Globus pallidus (tissue), 1 donor: Measurements from ENCODE around the gene EHBP1L1.

Experiments used
- DNase-seq: peaks from one replicate; pipeline ENCODE4 v3.0.0-alpha.2; 2015; ENCODE audit warnings: low spot score

The EHBP1L1 gene

DNA sequence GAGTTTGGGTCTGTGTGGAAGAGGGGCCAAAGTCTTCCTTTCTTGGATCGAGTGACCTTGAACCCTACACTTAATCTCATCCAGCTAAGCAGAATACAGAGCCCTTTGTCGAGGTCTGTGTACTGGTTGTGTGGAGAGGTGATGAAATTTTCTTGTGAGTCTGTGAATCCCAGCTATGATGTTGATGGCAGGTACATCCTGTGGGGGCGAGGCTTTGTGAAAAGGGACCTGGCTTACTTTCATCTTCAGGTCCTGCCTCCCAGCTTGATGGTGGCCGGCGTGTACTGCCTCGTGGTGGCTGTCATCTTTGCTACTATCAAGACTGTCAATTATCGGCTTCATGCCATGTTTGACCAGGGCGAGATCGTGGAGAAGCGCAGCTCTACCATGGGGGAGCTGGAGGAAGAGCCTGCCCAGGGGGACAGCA lies 40.7 kb downstream of the EHBP1L1 start:
- DNase-seq: no peak

DNA sequence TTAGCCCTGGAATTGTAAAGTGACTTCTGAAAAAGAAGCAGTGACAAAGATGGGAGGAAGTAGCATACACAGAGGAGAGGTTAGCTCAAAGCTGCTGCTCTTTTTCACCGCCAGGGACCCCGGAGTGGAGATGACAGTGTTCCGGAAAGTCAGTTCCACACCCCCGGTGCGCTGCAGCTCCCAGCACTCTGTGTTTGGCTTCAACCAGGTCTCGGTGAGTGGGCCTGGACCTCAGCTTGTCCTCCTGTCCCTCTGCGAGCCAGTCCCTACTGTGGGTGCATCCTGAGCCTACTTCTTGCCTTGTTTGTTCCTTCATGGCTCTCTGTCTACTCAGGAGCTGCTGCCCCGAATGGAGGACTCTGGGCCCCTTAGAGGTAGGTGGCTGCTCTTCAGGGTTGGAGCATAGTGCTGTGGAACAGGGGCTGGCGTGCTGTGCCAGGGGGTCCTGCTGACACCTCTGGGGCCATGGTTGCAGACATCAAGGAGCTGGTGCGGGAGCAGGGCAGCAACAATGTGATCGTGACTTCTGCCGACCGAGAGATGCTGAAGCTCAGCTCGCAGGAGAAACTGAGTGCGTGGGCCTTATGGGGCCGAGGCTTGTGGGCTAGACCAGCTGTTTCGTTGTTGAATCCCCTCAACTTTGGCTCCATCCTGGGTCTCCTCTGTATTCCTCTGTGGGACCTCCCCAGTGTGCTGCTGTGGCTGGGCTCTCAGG lies 41.4 kb downstream of the EHBP1L1 start:
- no peak for DNase-seq

DNA sequence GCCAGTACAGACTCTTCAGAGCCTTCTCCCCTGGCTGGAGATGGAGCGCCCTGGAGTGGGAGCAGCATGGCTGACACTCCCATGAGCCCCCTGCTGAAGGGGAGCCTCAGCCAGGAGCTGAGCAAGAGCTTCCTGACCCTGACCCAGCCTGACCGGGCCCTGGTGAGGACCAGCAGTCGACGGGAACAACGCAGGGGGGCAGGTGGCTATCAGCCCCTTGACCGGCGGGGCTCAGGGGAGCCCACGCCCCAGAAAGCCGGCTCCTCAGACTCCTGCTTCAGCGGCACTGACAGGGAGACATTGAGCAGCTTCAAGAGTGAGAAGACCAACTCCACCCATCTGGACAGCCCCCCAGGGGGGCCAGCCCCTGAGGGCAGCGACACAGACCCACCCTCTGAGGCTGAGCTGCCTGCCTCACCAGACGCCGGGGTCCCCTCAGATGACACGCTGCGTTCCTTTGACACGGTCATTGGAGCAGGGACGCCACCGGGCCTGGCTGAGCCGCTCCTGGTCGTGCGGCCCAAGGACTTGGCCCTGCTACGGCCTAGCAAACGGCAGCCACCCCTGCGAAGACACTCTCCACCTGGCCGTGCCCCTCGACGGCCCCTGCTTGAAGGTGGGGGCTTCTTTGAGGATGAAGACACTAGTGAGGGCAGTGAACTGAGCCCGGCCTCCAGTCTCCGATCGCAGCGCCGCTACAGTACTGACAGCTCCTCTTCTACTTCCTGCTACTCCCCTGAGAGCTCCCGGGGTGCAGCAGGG lies 42.3 kb downstream of the EHBP1L1 start:
- DNase-seq: no peak

DNA sequence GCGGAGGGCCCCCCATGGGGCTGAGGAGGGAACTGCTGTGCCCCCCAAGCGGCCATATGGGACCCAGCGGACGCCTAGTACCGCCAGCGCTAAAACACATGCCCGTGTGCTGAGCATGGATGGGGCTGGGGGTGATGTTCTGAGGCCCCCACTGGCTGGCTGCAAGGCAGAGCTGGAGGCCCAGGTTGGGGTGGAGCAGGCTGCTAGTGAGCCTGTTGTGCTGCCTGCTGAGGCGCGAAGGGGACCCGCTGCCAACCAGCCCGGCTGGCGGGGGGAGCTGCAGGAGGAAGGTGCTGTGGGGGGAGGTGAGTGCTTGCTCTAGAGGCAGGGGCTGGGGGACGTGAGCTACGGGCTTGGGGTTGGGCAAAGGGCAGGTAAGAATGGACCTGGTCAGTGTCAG lies 42.9 kb downstream of the EHBP1L1 start:
- DNase-seq: no peak

DNA sequence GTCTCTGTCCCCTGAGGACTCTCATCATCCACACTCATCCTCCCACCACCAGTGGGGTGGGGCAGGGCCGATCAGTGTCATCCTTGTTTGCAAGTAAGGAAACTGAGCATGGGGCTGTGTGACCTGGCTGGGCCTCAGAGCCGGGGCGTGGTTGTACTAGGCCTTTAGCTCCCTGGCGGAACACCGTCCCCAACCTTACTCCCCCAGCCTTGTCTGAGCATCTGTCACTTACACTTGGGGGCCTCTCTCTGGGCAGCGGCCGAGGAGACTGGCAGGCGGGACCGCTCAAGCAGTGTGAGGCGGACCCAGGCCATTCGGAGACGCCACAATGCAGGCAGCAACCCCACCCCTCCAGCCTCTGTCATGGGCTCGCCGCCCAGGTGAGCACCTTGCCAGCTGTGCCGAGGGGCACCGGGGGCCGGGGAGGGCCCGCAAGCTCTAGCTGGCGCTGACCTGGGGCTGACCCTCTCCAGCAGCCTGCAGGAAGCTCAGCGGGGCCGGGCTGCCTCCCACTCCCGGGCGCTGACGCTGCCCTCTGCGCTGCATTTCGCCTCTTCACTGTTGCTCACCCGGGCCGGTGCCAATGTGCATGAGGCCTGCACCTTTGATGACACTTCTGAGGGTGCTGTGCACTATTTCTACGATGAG lies 43.6 kb downstream of the EHBP1L1 start:
- no peak for DNase-seq

DNA sequence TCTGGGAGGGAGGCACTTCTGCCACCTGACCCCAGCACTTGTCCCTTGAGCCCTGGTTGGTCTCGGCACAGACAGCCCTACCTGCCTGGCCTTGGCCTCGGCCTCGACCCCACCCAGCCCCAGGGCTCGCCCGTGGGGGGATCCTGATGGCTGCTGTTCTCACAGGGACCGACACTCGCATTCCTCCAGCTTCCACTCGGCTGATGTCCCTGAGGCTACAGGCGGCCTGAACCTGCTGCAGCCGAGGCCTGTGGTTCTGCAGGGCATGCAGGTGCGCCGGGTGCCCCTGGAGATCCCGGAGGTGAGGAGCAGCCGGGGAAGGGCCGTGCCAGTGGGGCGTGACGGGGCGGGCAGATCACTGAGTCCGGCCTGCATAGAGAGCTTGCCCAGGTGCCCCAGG lies 44.8 kb downstream of the EHBP1L1 start:
- no peak for DNase-seq

DNA sequence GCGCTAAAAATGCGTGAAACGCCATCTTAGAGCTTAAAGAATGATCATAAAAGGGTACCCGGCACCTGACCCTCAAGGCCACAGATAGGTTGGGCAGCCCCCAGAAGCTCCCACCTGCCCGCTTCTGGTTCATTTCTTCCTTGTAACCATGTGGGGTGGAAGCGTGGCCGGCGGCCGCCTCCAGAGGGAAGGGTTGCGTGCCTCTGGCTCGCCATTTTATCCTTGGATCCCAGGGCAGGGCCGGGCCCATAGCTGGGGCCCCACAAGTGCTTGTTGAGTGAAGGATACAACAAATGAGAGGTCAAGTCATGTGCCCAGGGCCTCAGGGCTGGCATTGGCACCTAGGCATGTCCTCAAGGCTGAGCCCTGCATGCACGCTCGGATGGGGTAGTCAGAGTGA lies 45.6 kb downstream of the EHBP1L1 start:
- DNase-seq: no peak

DNA sequence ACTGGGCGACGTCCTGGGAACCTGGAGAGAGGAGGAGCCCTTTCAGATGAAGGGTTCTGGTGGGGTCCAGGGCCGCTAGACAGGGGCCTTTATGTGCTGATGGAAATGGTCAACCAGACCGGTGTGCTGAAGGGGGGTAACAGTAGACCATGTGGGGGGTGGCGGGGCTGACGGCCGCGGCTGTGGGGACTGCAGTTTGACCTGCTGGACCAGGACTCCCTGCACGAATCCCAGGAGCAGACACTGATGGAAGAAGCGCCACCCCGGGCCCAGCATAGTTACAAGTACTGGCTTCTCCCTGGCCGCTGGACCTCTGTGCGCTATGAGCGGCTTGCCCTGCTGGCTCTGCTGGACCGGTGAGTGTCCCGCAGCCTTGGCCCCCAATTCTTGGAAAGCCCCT lies 46.2 kb downstream of the EHBP1L1 start:
- no peak for DNase-seq

DNA sequence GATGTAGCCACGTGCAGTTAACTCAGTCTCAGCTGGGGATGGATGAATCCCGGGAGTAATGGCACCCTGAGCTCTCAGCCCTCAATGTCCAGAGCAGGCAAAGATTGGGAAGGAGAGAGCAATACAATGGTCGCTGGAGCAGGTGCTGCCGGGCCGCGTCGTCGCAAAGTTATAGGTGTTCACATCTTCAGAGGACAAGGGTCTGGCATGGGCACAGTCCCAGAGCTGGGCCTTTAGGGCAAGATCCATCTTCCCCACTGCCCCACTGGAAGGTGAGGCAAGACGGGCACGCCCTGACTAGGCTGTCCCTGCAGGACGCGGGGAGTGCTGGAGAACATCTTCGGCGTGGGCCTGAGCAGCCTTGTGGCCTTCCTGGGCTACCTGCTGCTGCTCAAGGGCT lies 47.3 kb downstream of the EHBP1L1 start:
- no peak for DNase-seq

DNA sequence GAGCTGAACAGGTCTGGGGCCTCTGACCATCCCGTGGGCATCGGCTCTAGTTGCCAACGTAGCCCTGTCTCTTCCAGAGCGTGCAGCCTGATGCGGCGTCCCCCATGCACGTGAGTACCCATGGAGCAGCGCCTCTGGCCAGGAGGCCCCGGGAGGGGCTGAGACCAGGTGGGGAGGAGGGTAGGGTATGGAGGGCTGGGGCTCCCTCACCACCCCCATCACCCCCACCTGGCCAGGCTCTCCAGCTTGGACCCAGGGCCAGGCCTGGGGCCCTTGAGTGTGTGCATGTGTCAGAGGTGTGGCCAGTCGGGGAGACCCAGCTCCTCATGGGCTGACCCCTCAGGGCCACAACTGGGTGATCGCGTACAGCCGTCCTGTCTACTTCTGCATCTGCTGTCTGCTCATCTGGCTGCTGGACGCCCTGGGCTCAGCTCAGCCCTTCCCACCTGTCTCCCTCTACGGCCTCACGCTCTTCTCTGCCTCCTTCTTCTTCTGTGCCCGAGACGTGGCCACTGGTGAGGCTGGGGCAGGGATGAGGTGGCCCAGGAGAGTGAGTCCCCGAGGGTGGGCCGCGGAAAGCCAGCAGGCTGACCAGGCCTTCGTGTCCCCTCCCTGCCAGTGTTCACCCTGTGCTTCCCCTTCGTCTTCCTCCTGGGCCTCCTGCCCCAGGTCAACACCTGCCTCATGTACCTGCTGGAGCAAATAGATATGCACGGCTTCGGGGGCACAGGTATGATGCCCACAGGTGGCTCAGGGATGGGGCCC lies 48.2 kb downstream of the EHBP1L1 start:
- no peak for DNase-seq

DNA sequence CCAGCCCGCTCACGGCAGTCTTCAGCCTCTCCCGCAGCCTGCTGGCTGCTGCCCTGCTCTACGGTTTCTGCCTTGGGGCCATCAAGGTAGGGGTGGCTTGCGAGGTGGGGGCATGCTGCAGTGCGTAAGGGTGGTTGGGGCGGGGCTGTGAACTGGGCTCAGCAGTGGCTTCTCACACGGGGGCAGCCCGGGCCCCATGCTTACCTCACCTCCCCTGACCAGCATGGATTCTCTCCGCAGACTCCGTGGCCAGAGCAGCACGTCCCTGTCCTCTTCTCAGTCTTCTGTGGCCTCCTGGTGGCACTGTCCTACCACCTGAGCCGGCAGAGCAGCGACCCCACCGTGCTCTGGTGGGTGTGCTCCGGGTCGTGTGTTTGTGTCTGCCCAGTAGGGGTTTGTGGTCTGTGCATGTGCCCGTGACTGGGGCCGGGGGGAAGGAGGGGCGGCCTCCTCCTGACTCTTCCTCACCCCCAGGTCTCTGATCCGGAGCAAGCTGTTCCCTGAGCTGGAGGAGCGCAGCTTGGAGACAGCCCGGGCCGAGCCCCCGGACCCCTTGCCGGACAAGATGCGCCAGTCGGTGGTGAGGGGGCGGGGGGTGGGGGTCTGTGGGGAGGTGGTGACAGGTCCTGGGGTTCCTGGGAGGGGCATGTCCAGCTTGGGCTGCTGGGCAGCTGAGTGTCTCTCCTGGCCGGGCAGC lies 49.2 kb downstream of the EHBP1L1 start:
- no peak for DNase-seq

DNA sequence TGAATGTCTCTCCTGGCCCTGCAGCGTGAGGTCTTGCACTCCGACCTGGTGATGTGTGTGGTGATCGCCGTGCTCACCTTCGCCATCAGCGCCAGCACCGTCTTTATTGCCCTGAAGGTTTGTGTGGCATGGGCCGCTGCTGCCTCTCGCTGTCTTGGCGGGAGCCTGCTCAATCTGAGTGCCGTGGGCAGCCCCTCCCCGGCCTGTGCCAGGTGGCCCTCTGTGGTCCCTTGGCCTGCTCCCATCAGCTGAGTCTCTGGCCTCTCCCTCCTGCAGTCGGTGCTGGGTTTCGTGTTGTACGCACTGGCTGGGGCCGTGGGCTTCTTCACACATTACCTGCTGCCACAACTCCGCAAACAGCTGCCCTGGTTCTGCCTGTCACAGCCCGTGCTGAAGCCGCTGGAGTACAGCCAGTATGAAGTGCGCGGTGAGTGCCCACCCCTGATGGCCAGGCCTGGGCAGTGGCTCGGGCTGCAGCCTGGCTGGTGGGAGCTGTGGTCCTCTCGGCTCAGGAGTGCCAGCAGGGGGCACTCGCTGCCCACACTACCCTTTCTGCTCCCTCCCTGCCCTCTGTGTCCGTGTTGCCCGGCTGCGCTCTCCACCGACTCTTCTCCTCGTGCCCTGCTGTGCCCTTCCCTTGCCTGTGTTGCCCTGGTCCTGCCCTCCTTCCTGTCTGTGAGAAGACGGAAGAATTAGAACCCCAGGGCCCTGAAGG lies 49.9 kb downstream of the EHBP1L1 start:
- DNase-seq: peak; percentile 80

DNA sequence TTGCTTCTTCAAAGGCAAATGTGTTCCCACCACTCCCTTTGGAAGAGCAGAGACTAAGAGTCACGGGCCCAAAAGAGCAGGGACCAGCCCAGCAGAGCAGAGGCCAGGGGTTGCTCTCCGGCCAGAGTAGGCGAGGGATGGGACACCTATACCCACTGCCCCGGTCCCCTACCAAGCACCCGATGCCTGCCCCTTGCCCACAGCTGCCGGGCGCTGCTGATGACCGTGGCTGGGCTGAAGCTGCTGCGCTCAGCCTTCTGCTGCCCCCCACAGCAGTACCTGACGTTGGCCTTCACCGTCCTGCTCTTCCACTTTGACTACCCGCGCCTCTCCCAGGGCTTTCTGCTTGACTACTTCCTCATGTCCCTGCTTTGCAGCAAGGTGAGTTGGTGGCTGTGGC lies 51.3 kb downstream of the EHBP1L1 start:
- no peak for DNase-seq

DNA sequence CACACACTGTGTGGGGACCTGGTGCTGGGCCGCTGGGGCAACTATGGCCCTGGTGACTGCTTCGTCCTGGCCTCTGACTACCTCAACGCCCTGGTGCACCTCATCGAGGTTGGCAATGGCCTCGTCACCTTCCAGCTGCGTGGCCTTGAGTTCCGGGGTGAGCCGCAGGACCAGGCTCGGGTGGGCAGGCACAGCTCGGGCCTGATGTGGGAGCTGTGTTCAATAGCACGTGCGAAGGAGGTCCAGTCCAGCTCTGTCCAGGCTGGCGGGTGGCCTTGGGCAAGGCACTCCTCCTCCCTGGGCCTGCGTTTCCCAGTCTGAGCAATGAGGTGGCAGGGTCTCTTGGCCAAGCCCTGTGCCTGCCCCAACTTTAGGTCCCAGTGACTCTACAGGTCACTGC lies 53.7 kb downstream of the EHBP1L1 start:
- DNase-seq: no peak

DNA sequence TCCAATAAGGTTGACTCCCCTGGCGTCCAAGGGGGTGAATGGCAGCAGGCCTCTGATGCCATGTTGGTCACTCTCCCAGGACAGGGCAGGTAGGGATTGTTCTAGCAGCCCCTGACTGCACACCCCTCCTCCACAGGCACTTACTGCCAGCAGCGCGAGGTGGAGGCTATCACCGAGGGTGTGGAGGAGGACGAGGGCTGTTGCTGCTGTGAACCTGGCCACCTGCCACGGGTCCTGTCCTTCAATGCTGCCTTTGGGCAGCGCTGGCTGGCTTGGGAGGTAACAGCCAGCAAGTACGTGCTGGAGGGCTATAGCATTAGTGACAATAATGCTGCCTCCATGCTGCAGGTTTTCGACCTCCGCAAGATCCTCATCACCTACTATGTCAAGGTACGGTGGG lies 54.4 kb downstream of the EHBP1L1 start:
- DNase-seq: no peak

DNA sequence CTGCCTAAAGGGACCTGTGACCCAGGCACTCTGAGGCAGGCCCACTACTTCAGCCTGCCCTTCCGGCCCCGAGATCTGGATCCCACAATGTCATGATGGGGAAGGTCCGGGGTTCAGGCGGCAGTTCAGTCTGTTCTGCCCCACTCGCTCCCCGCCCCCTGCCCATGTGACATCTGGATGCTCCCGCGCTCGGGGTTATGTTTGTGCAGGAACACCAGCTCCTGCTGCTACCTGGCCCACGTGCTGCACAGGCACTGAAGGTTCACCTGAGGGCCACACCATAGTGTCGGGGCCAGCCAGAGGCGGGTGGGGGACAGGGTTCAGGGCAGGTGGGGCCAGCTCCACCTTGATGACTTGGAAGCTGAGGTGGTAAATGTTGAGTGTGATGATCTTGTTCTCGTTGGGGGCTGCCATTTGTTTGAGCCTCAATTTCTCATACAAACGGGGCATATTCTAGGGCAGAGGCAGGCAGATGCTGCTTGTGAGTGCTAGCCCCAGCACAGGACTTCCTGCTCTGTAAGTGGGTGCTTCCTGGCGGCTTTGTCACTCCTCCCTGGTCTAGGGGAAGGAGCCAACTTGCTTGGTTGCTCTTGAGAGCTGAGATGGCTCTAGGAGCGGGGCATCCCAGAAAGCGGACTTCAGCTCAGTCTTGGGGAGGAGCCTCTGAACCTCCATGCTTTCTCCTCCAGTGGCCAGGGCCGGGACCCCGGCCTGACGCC lies 57.7 kb downstream of the EHBP1L1 start:
- no peak for DNase-seq

DNA sequence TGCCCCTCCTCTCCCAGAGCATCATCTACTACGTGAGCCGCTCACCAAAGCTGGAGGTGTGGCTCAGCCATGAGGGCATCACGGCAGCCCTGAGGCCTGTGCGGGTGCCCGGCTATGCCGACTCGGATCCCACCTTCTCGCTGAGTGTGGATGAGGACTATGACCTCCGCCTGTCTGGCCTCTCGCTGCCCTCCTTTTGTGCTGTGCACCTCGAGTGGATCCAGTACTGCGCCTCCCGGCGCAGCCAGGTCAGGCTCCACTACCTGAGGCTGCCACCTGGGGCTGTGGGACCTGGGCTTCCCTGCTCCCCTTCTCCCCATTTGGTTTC lies 58.2 kb downstream of the EHBP1L1 start:
- no peak for DNase-seq

DNA sequence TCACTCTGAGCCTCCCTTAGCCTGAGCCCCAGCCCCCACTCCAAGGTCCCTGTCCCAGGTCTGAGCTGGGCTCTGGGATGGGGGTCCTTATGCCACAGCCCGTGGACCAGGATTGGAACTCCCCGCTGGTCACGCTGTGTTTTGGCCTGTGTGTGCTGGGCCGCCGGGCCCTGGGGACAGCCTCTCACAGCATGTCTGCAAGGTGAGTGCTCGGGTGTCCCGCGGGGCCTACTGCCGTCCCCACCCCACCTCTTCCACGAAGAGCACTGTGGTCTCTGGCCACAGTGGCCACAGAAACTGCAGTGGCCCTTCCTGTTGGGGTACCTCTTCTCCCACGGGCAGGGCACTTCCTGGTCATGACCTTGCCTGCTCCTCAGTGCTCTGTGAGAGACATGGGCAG lies 58.6 kb downstream of the EHBP1L1 start:
- DNase-seq: no peak

DNA sequence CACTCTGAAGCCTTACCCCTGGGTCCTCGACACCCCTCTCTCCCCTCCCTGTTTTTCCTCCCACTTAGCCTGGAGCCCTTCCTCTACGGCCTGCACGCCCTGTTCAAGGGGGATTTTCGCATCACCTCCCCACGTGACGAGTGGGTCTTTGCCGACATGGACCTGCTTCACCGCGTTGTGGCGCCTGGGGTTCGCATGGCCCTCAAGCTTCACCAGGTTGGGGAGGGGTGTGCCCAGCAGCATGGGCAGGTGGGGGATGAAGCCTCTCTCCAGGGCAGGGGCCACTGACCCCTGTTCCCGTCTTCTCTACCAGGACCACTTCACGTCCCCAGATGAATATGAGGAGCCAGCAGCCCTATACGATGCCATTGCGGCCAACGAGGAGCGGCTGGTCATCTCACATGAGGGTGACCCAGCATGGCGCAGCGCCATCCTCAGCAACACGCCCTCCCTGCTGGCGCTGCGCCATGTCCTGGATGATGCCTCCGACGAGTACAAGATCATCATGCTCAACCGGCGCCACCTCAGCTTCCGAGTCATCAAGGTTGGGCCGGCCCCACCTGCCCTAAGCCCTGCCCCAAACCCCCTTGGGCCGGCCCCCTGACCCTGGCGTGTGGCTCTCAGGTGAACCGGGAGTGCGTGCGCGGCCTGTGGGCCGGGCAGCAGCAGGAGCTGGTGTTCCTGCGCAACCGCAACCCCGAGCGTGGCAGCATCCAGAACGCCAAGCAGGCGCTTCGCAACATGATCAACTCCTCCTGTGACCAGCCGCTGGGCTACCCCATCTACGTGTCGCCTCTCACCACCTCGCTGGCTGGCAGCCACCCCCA lies 59.3 kb downstream of the EHBP1L1 start:
- DNase-seq: no peak
